ENCODE data around the gene AP1M1.

The AP1M1 gene

DNA sequence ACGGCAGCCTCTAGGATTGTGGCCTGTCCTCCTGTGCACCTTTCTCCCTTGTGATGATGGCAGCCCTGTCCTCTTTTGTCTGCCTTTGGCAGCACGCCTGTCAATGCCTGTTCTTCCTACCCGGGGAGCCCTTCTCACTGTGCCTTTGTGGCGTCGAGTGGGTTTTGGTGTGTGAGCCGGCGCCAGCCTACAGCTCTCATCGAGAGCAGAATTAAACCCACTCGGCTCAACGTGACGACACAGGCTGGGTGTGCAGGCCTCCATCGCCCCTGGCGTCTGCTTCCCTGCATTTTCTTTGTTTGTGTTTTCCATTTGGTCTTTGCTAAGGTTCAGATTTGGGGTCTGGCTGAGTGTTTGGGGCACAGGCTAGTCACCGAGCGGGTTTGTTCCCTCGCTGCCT lies 34.4 kb downstream of the AP1M1 start:
- no peak for DNase-seq (ENCODE audit: low spot score)

DNA sequence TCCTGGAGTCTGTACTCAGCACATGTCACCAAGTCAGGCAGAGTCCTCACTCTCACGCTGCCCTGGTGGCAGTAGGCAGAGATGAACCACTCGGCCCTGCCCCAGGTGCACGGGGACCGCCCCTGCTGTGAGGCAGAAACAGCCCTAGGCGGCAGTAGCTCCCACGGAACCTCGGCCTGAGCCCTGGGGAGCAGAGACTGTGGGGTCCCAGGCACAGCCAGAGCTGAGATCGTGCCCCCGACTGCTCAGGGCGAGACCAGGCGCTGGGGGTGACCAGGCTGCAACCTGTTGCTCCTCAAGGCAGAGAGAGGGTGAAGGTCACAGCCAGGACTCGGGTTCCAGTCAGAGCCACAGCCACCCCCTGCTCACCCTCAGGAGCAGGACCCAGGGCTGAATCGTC lies 34.9 kb downstream of the AP1M1 start:
- DNase-seq (ENCODE audit: low spot score) = no peak

DNA sequence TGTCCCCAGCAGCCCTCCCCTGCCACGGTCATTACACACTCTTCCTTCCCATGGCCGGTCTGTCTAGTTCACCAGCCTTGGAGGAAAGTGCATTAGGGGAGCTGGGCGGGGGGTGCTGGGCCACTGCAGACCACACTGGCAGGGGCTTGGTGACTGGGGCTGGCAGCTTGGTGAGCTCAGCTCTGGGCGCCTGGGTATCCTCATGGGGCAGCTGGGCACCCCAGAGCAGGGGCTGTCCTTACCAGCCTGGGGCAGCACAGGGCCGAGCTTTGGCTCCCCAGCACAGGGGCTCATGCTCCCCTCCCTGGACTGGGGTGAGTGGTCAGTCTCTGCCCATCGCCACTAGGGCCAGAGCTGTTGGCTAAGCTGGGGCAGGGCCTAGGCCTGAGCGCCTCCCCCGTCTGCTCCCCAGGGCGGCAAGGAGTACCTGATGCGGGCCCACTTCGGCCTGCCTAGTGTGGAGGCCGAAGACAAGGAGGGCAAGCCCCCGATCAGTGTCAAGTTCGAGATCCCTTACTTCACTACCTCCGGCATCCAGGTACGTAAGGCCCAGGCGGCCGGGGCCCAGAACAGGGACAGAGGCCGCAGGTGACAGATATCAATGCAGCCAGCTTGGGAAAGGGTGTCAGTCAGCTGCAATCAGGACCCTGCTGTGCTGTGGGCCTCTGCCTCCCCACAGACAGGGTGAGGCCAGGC lies 35.5 kb downstream of the AP1M1 start:
- no peak for DNase-seq (ENCODE audit: low spot score)

DNA sequence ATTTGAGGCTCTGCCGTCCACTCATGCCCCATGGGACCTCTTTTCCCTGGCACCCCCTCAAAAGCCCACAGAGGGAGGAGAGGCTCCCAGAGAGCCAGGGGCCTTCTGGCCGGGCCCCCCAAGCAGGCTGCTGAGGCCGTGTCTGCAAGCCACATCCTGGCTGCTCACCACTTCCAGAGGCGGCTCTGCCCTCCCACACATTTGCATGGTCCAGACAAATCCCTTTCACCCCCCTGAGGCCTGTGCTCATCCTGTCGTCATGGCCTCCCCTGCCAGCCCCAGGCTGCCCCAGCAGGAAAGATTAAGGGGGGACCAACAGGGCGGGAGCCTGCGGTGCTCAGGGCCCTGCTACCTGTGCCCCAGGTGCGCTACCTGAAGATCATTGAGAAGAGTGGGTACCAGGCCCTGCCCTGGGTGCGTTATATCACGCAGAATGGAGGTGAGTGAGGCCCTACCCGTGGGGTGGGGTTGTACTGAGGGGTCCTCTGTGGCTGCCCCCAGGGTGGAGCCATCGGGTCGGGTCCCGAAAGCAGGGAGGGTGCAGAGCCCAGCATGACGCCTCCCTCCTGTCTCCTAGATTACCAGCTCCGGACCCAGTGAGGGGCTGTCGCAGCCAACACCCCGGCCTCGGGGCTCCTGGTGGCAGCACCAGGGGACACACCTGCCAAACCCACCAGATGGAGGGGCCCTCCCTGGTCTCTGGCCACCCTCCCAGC lies 36.3 kb downstream of the AP1M1 start:
- DNase-seq (ENCODE audit: low spot score) = no peak

DNA sequence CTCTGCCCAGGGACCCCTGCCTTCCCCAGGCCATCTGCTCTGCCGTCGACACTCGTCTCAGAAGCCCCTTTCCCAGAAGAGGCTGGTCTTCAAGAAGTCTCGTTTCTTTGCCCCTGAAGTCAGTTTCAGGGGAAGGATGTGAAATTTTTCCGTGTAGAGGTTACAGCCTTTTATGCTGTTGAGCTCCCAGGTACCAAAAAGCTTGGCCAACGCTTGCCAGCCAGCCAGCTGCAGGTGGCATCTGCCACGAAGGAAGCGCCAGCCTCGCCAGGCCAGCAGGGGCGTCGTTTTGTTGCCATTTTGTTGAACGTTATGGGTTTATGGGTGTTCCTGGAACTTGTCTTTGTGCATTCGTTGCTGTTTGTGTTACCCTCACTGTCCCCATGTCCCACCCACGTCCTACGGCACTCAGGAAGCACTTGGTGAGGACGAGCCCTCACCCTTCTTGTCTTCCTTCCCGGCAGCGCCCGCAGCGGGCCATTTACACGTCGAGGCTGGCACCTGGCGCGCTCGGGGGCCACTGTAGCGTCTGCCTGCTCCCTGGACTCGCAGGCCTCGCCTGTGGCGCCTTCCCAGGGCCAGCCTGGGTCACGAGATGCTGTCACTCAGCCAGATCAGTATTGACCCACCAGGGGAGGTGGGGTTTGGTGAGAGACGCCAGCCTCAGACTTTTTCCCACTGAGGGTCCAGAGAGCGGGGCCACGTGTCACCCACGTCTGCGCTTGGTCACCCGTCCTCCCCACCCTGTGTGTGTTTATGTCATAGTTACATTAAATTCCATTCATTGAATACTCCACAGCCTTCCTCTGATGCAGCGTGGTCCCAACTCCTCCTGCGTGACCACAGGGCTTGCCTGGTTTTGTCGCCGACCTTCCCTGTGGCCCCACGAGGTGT lies 37.1 kb downstream of the AP1M1 start:
- DNase-seq (ENCODE audit: low spot score) = no peak

DNA sequence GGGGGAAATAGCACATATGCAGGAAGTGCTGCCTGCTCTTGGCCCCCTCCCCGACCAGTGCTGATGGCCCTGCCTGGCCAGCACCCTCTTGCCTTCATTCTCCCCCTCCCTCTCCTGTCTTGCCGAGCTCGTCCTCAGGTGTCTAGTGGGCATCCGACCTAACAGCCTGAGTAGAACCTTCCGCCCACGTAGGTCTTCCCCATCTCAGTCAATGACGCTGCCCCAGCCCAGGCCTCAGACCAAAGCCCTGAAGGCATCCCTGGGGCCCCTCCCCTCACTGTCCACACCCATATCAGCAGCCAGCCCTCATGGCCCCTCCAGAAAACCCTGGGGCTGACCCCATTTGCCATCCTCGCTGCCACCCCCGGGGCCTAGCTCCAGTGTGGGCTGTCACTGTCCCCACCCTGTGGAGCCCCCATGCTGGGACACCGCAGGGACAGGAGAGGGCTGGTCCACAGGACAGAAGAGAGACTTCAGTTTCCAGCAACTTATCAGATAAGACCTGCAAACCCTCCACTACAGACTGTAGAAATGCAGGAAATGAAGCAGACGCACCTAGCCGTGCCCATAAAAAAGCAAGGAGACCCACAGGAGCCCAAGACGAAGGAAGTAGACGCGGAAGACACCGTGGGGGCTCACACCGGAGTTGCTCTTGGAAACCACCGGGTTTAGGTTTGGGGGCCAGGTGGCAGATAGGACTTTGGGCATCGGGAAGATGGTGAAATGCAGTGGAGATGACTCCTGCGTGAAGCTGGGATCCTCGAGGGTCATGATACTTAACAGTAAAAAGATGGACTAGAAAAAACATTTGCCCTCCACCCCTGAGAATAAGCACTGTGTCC lies 38.3 kb downstream of the AP1M1 start:
- no peak for DNase-seq (ENCODE audit: low spot score)

DNA sequence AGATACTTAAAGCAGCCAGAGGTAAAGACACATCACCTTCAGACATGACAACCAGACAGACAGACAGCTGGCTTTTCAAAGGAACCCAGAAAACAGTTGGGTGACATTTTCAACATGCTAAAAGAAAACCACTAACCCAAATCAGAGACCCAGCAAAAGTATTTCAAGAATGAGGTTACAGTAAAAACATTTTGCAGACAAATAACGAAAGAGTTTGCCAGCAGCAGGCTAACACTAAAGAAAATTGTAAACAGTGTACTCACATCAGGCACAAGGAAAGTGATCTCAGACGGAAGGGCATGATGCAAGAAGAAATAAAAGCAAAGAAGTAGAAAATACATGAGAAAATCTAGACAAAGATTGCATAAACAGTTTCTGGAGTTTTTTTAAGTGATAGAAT lies 46.4 kb downstream of the AP1M1 start:
- DNase-seq (ENCODE audit: low spot score) = no peak

DNA sequence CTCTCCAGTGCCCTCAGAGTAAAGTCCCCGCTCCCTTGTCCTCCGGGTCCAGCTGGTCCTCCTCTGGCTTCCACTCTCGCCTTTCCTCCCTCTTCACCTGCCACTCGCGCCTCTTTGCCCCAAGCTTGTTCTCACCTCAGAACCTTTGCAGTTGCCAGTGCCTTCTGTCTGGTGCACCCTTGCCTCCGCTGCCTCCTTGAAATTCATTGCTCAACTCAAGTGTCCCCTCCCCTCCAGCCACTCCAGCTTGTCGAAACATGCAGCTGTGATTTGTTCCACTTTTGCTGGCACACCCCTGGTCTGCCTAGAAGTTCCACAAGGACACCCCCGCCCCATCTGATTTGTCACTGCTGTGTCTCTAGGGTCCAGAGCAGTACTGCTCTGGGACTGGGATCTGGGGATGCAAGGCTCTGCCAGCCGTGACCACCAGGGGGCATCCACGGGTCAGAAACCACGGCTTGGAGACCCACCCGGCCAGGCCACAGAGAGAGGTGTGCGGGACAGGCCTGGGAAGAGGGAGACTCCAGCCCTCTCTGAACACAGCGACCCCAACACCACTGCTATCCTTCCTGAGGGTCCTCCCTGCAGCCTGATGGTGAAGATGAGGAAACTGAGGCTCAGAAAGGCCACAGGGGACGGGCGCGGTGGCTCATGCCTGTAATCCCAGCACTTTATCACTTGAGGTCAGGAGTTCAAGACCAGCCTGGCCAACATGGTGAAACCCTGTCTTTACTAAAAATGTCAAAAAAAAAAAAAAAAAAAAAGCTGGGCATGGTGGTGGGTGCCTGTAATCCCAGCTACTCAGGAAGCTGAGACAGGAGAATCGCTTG lies 49.9 kb downstream of the AP1M1 start:
- peak; percentile 66 for DNase-seq (ENCODE audit: low spot score)

DNA sequence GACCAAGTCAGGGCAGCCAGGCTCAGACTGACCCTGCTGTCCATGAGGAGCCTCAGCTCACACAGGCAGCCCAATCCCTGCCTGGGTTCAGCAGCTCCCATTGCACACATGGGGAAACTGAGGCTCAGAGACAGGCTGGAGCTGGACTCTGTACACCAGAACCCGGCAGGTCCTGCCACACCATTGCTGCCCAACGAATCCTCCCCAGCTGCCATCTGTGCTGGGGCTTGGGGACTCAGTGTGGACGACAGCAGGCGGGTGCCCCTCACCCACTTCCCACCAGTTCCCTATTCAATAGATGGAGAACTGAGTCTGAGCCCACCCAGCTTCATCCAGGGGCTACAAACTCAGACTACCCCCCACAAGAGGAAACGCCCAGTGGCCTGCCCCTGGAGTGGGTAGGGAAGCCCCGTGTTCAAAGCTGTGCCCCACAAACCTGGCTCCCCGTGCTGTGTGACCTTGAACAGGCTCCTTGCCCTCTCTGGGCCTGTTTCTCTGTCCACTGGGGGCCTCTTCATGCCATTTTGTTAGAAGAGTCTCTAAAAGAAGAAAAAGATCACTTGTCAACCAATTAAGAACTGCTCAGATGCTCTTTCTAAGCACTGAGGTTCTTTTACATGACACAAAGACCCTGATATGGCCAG lies 50.8 kb downstream of the AP1M1 start:
- no peak for DNase-seq (ENCODE audit: low spot score)

DNA sequence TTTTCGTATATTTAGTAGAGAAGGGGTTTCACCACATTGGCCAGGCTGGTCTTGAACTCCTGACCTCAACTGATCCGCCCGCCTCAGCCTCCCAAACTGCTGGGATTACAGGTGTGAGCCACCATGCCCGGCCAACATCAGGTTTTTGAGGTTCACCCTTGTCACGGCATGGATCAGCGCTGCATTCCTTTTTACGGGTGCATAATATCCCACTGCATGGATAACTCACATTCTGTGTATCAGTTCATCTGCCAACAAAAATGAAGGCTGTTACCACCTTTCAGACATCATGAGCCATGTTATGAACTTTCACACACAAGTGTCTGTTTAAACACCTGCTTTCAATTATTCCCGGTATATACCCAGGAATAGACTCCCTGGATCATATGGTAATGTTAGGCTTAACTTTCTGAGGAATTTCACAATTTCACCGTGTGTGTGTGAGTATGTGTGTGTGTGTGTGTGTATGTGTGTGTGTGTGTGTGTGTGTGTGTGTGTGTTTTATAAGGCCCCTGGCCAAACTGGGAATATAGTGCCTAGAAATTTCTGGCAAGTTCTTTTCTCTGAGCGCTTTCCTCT lies 52.2 kb downstream of the AP1M1 start:
- no peak for DNase-seq (ENCODE audit: low spot score)

DNA sequence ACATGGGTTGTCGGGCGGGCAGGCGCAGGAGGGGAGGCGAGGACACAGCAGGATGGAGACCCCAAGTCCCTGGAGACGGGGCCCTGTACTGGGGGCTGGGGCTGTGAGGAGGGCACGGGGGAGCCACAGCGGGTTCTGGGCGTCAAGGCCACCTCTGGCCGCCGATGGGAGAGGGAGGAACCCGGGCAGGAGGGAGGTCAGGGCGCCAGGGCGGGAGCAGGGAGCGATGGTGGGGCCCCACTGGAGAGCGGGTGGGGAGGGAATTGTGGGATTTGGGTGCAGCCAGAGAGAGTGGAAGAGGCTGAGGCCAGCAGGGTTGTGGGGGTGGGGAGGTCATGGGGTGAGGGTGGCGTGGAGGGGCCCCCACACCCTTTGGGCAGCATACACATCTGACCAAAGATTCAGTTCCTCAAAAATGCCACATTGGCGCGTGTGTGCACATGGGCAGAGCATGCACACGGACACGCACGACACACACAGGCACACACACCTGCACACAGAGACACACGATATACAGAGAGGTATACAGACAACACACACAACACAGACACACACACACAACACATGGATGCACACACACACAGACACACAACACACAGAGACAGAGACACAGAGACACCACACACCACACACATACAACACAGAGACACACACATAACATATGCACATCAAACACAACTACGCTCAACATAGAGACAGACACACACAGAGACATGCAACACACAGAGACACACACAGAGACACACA lies 54.9 kb downstream of the AP1M1 start:
- DNase-seq (ENCODE audit: low spot score) = no peak

DNA sequence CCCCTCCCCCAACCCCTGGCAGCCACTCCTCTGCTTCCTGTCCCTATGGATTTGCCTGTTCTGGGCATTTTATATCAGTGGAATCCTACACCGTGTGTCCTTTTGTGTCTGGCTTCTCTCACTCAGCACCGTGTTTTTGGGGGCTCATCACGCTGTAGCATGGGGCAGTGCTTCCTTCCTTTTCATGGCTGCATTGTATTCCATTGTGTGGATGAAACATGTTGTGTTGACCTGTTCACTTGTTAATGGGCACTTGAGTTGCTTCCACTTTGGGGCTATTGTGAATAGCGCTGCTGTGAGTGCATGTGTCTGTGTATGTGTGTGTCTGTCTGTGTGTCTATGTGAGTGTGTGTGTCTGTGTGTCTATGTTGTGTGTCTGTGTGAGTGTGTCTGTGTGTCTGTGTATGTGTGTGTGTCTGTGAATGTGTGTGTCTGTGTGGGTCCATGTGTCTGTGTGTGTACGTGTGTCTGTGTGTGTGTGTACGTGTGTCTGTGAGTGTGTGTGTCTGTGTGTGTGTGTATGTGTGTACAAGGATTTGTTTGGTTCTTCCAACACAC lies 57.2 kb downstream of the AP1M1 start:
- no peak for DNase-seq (ENCODE audit: low spot score)

DNA sequence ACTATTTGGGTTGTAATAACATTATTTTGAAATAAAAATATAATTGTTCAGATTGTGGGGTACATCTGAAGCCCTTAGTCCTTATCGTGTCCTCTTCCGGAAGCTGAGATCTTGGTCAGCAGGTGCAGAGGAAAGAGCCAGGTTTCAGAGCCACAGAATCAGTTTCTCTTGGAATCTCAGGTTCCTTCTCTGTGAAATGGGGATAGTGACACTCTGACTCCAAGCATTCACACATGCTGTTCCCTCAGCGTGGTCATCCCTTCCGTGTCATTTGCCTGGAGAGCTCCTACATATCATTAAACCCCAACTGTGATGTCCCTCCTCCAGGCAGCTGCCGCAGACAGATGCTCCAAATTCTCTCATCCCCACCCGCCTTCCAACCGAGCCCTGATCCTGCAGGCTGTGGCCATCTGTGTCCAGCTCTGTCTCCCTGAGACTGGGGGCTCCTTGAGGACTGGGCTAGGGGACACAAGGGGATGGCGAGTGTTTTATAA lies 59.8 kb downstream of the AP1M1 start:
- DNase-seq (ENCODE audit: low spot score) = no peak

DNA sequence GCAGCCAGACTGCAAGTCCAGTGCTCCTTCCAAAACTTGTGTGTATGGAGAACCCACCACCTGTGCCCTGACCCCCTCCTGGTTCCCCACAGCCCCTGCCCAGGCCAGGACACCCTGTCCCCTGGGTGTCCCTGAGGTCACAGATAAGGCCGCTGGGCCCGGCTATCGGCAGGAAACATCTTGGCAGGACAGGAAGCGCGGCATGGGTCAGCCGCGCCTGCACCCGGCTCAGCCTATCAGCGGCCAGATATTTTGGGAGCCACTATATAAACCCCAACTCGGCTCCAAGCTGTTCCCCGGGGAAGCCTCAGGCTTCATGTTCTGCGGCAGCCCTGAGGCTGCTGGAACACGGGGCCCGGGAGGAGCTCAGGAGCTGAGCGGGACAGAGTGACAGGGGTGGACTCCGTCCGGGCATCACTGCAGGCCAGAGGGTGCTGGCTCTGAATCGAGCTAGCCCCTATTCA lies 60.8 kb downstream of the AP1M1 start:
- no peak for DNase-seq (ENCODE audit: low spot score)

DNA sequence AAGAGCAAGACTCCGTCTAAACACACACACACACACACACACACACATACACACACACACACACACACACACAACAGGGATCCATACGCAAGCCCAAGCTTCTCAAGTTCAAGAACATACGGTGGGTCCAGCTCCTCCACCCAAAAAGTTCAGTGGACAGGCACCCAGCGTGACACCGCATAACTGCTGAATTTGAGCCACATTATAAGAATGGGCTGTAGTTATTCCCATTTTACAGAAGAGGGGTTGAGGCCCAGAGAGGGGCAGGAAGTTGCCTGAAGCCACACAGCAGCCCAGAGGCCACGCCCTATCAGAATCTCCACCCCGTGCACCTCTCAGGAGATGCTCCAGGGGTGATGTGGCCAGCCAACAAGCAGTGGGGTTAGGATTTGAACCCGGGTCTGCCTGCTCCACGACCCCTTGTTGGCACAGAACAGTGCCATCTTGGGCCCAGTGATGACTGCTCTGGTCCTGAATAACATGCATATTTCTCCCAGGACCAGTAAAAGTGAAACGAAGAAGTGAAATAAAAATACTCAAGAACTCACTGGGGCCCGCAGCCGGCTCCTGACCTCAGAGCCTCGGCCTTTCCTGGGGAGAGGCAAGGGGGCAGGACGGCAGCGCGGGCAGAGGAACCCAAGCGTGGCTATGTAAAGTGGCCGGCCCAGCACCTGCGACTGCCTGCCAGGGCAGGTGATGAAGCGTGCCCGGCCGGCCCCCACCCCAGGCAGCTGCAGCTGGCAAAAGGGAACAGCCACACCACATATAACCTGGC lies 61.9 kb downstream of the AP1M1 start:
- DNase-seq (ENCODE audit: low spot score) = no peak

DNA sequence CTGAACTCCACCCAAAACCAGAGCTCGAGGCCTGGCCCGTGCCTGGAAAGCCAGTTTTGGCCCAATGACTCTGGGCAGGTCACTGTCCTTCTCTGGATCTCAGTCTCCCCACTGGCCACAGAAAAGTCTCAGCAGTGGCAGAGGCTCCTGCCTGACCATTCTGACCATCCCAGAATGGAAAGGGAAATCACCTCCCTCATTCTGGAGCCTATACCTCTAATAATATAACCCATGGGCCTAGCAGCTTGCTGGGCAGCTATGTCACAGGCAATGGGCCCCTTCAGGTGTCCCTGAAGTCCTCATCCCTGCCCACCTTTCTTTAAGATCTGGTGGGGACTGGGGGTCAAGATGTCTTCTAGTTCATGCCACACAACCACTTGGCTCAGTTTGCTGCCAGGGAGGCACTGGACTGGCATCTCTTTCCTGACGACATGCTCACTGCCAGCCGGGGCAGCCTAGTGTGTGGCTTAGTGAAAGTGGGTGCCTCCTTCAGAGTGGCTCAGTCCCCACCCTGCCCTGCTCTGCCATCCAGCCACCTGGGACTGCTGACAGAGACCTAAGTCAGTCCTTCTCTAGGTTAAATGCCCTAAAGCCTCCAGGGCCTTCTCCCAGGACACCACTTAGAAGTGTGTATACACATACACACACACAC lies 62.6 kb downstream of the AP1M1 start:
- DNase-seq (ENCODE audit: low spot score) = no peak

DNA sequence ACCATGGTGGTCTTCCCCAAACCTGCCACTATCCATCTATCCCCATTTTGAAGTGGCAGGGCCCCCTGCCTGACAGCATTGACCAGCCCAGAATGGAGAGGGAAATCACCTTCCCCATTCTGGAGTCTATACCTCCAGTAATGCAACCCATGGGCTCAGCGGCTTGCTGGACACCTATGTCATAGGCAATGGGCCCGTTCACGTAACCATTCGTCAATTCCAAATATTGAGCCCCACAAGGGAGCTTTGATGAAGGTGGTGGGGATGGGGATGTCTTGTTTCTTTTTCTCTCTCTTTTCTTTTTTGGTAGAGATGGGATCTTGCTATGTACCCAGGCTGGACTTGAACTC lies 63.1 kb downstream of the AP1M1 start:
- no peak for DNase-seq (ENCODE audit: low spot score)

All from RKO (cell line).